Measurements from ENCODE around the gene PLS3. TPM values are rescaled to one million over a fixed set of nuclear protein-coding genes. Genes with fewer than 3 reads are reported as not detected.

Gene PLS3
- polyA plus RNA-seq, 1 donor from 2014 or later, result 3.8 TPM

DNA sequence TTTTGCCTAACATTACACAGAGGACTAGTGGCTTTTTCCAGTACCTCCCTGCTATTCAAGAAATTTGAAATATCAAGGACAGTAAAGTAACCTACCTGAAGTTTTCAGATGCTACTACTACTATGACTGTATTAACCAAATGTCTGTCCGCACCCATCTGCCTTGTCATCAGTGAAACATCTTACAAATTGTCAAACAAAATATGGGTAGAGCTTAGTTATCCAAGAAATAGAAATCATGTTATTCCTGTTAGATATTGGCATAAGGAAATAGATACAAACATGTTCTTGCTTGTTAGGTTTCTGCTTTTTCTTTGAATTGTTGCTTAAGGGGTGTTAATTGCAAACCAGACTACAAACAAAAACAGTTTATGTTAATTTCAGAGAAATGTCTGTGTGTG lies 63.9 kb downstream of the PLS3 start:
- Histone ChIP-seq H3K9ac (ENCODE audit: low read length) (no peak overlapping the region), H3K9me2 (ENCODE audit: insufficient read depth, low read length) (no peaks in the 10 kb centered on the region), H3K9me3 (ENCODE audit: low read length) (no peaks in the 10 kb centered on the region), H3K4me3 (ENCODE audit: low read length) (no peak overlapping the region), H3F3A (ENCODE audit: insufficient read depth, low read length, poor library complexity, severe bottlenecking) (no peaks in the 10 kb centered on the region), H3K79me2 (replicated peaks; ENCODE audit: insufficient read depth, low read length) (no peaks in the 10 kb centered on the region), H4K20me1 (ENCODE audit: insufficient read depth) (no peaks in the 10 kb centered on the region), H2AFZ (ENCODE audit: low read depth, low read length) (no peak overlapping the region), H3K4me2 (ENCODE audit: low read length) (no peak overlapping the region), H3K36me3 (ENCODE audit: insufficient read depth, low read length) (no peaks in the 10 kb centered on the region), H3K27me3 (ENCODE audit: insufficient read depth, low read depth, low read length) (no peaks in the 10 kb centered on the region), H3K27ac (ENCODE audit: low read length) (no peak overlapping the region)
- TF ChIP-seq RAD21 (conservative IDR thresholded peaks at IDR 0.05) (no peak), EZH2 (IDR thresholded peaks at IDR 0.05; ENCODE audit: borderline replicate concordance, insufficient read depth, low read length, poor library complexity, severe bottlenecking) (no peak), TAF1 (IDR thresholded peaks at IDR 0.05; ENCODE audit: low read depth) (no peak), MXI1 (conservative IDR thresholded peaks at IDR 0.05; ENCODE audit: poor library complexity, severe bottlenecking) (no peak), SMC3 (conservative IDR thresholded peaks at IDR 0.05; ENCODE audit: poor library complexity) (no peak), REST (IDR thresholded peaks at IDR 0.05; ENCODE audit: borderline replicate concordance) (no peak), EP300 (conservative IDR thresholded peaks at IDR 0.05; ENCODE audit: poor library complexity, severe bottlenecking) (no peak)

DNA sequence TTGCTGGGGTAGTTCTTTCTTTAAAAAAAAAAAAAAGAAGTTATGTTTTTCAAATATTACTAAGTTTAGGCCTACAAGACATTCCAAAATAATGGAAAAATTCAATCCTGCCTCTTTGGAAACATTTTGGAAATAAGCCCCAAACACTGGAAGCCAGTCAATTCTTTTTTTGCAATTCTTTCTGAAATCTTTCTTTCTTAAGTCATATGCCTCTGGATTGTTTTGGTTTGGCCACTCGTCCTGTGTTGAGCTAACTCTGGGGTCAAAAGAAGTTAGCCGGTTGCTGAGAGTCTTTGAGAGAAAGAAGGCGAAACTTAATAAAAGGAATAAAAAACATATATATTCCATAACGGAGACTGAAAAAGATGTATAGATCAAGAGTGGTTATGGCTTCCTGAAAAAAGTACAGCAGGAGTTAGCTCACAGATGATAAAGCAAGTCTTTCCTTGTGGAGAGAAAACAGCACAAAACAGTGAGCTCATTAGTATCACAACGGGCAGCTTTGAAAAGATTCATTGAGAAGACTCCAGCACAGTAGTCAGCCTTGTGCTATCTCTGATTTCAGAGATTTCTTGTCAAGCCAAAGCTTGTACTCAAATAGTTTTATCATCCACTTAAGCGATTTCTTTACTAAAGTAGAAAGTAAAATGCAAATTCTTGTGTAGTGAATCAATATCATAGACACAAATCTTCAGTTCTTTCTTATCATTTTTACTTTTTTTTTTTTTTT lies 64.8 kb downstream of the PLS3 start:
- Histone ChIP-seq H2AFZ (ENCODE audit: low read depth, low read length) (no peak overlapping the region), H3F3A (ENCODE audit: insufficient read depth, low read length, poor library complexity, severe bottlenecking) (no peaks in the 10 kb centered on the region), H3K4me2 (ENCODE audit: low read length) (no peak overlapping the region), H3K36me3 (ENCODE audit: insufficient read depth, low read length) (no peaks in the 10 kb centered on the region), H3K4me3 (ENCODE audit: low read length) (no peak overlapping the region), H3K9me3 (ENCODE audit: low read length) (no peaks in the 10 kb centered on the region), H4K20me1 (ENCODE audit: insufficient read depth) (no peaks in the 10 kb centered on the region), H3K9ac (ENCODE audit: low read length) (no peak overlapping the region), H3K27me3 (ENCODE audit: insufficient read depth, low read depth, low read length) (no peaks in the 10 kb centered on the region), H3K27ac (ENCODE audit: low read length) (no peak overlapping the region), H3K79me2 (replicated peaks; ENCODE audit: insufficient read depth, low read length) (no peaks in the 10 kb centered on the region), H3K9me2 (ENCODE audit: insufficient read depth, low read length) (no peaks in the 10 kb centered on the region)
- TF ChIP-seq POLR2AphosphoS5 (IDR thresholded peaks at IDR 0.05), result no peak
- TF ChIP-seq RAD21 (conservative IDR thresholded peaks at IDR 0.05), result no peak
- TF ChIP-seq, protein P1, sequence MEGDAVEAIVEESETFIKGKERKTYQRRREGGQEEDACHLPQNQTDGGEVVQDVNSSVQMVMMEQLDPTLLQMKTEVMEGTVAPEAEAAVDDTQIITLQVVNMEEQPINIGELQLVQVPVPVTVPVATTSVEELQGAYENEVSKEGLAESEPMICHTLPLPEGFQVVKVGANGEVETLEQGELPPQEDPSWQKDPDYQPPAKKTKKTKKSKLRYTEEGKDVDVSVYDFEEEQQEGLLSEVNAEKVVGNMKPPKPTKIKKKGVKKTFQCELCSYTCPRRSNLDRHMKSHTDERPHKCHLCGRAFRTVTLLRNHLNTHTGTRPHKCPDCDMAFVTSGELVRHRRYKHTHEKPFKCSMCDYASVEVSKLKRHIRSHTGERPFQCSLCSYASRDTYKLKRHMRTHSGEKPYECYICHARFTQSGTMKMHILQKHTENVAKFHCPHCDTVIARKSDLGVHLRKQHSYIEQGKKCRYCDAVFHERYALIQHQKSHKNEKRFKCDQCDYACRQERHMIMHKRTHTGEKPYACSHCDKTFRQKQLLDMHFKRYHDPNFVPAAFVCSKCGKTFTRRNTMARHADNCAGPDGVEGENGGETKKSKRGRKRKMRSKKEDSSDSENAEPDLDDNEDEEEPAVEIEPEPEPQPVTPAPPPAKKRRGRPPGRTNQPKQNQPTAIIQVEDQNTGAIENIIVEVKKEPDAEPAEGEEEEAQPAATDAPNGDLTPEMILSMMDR (IDR thresholded peaks at IDR 0.05; ENCODE audit: poor library complexity, severe bottlenecking), result no peak
- TF ChIP-seq TAF1 (IDR thresholded peaks at IDR 0.05; ENCODE audit: low read depth), result no peak
- no peak for TF ChIP-seq MXI1 (conservative IDR thresholded peaks at IDR 0.05; ENCODE audit: poor library complexity, severe bottlenecking)
- no peak for TF ChIP-seq REST (IDR thresholded peaks at IDR 0.05; ENCODE audit: borderline replicate concordance)
- TF ChIP-seq SMC3 (conservative IDR thresholded peaks at IDR 0.05; ENCODE audit: poor library complexity), result no peak
